Upper lobe of left lung (tissue), 4 donors: Measurements from ENCODE around the gene DDIT4.
"Not testable (repeated sequence)": the region's sequence is repeated elsewhere in the genome, so short reads cannot be mapped to it uniquely, and the experiment has no call there.

Experiments
- POLR2A ChIP-seq, 4 donors: fragments of 450-650 bp; IDR thresholded peaks; one replicate each; pipeline ENCODE4 v1.5.1; 2016 to 2017; ENCODE audit warnings: antibody characterized with exemption in 4 of 4, mild to moderate bottlenecking in 2 of 4
- POLR2AphosphoS5 ChIP-seq, 2 donors: sonication (generic); formaldehyde crosslinking; IDR thresholded peaks; one replicate each; pipeline ENCODE4 v1.5.1; 2017; ENCODE audit warnings: antibody characterized with exemption in 2 of 2
- TF ChIP-seq, protein P1 (sequence below), 6 experiments: fragments of 450-650 bp in 4 of 6; fragments of 200-600 bp in 2 of 6; sonication (generic) in 2 of 6; IDR thresholded peaks; one replicate each; pipeline ENCODE4 v1.5.1; 2016 to 2019; ENCODE audit warnings: antibody characterized with exemption in 6 of 6

DNA sequence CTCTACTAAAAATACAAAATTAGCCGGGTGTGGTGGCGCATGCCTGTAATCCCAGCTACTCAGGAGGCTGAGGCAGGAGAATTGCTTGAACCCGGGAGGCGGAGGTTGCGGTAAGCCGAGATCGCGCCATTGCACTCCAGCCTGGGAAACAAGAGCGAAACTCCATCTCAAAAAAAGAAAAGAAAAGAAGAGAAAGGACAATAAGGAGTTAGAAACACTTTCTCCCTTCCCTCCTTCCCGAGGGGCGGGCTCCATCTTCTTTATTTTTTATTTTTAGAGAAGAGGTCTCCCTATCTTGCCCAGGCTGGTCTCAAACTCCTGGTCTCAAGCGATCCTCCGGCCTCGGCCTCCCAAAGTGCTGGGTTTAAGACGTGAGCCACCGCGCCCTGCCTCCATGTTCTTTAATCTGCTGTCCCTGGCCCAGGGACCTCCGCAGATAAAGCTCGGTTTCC lies 23.1 kb downstream of the DDIT4 start:
- TF ChIP-seq, protein P1, sequence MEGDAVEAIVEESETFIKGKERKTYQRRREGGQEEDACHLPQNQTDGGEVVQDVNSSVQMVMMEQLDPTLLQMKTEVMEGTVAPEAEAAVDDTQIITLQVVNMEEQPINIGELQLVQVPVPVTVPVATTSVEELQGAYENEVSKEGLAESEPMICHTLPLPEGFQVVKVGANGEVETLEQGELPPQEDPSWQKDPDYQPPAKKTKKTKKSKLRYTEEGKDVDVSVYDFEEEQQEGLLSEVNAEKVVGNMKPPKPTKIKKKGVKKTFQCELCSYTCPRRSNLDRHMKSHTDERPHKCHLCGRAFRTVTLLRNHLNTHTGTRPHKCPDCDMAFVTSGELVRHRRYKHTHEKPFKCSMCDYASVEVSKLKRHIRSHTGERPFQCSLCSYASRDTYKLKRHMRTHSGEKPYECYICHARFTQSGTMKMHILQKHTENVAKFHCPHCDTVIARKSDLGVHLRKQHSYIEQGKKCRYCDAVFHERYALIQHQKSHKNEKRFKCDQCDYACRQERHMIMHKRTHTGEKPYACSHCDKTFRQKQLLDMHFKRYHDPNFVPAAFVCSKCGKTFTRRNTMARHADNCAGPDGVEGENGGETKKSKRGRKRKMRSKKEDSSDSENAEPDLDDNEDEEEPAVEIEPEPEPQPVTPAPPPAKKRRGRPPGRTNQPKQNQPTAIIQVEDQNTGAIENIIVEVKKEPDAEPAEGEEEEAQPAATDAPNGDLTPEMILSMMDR (IDR thresholded peaks at IDR 0.05), result not testable (repeated sequence)
- peak in 1 of 4 donors; percentile 72 for TF ChIP-seq POLR2A (IDR thresholded peaks at IDR 0.05)
- TF ChIP-seq POLR2AphosphoS5 (IDR thresholded peaks at IDR 0.05), result not testable (repeated sequence)
